Epithelial cell of esophagus (primary cell): Measurements from ENCODE around the gene PYGB.

Experiments used
- DNase-seq: peaks from one replicate; pipeline ENCODE4 v3.0.0; 2010; ENCODE audit warnings: low read depth
- H3K4me3 ChIP-seq: 2 replicates; pipeline ENCODE4 v1.5.1; 2011; ENCODE audit warnings: mild to moderate bottlenecking, low read length, control low read depth
- CTCF ChIP-seq: IDR thresholded peaks from 2 replicates; pipeline ENCODE4 v1.5.1; 2011; ENCODE audit warnings: low read depth, mild to moderate bottlenecking, low read length, control low read depth, inconsistent platforms; ENCODE audit not compliant: insufficient read depth; ENCODE audit errors: missing control alignments

Gene PYGB

GRCh38 chr20:25270829-25271251 lies 23.0 kb downstream of the PYGB start:
- DNase-seq: no peak
- TF ChIP-seq CTCF: no peak
- no peak overlapping the region for H3K4me3 ChIP-seq

- DNase-seq: no peak
- no peak overlapping the region for H3K4me3 ChIP-seq
- no peak for TF ChIP-seq CTCF
These were observed 23.8 kb downstream of the PYGB start for GRCh38 chr20:25271486-25272222.

- DNase-seq: no peak
- TF ChIP-seq CTCF: no peak
- H3K4me3 ChIP-seq: no peak overlapping the region
These were observed 24.5 kb downstream of the PYGB start for GRCh38 chr20:25272223-25273000.

- no peak for DNase-seq
- TF ChIP-seq CTCF: no peak
- no peak overlapping the region for H3K4me3 ChIP-seq
These were observed 25.2 kb downstream of the PYGB start for GRCh38 chr20:25273046-25273445.

- no peak overlapping the region for H3K4me3 ChIP-seq
- no peak for DNase-seq
- TF ChIP-seq CTCF: no peak
These were observed 25.9 kb downstream of the PYGB start for GRCh38 chr20:25273541-25274358.

- no peak for DNase-seq
- TF ChIP-seq CTCF: no peak
- H3K4me3 ChIP-seq: no peak overlapping the region
These were observed 26.6 kb downstream of the PYGB start for GRCh38 chr20:25274481-25274880.
